Spleen (tissue), 11 donors: ENCODE results near the gene PRPS1. TPM values are rescaled to one million over a fixed set of nuclear protein-coding genes. Genes with fewer than 3 reads are reported as not detected.

ENCODE experiments used
- DNase-seq: peaks from one replicate; pipeline ENCODE4 v3.0.0-alpha.2; 2020
- H3K27ac ChIP-seq, 8 donors: fragments of 200-600 bp; sonication (generic) in 7 of 8; 1 replicate in 4 of 8; 2 replicates in 4 of 8; pipeline versions ENCODE4 v1.5.0 to v1.8.0; 2016 to 2021; ENCODE audit warnings: inconsistent platforms in 4 of 8, mild to moderate bottlenecking in 4 of 8, moderate library complexity in 1 of 8
- H3K27me3 ChIP-seq, 7 donors: fragments of 200-600 bp; sonication (generic) in 6 of 7; replicated peaks in 1 of 7; 1 replicate in 4 of 7; 2 replicates in 3 of 7; pipeline versions ENCODE4 v1.5.0 to v1.8.0; 2016 to 2021; ENCODE audit warnings: inconsistent platforms in 3 of 7, mild to moderate bottlenecking in 1 of 7
- H3K36me3 ChIP-seq, 6 donors: fragments of 200-600 bp; sonication (generic) in 5 of 6; 1 replicate in 4 of 6; 2 replicates in 2 of 6; pipeline versions ENCODE4 v1.5.0 to v1.8.0; 2016 to 2021; ENCODE audit warnings: inconsistent platforms in 2 of 6
- H3K4me1 ChIP-seq, 6 donors: fragments of 200-600 bp; sonication (generic) in 5 of 6; 1 replicate in 3 of 6; 2 replicates in 3 of 6; pipeline versions ENCODE4 v1.5.0 to v1.8.0; 2016 to 2021; ENCODE audit warnings: inconsistent platforms in 3 of 6
- H3K4me3 ChIP-seq, 8 donors: fragments of 200-600 bp; sonication (generic) in 7 of 8; 1 replicate in 4 of 8; 2 replicates in 4 of 8; pipeline versions ENCODE4 v1.5.0 to v1.8.0; 2016 to 2021; ENCODE audit warnings: inconsistent platforms in 4 of 8, mild to moderate bottlenecking in 4 of 8, moderate library complexity in 2 of 8
- H3K9me3 ChIP-seq, 8 donors: fragments of 200-600 bp; sonication (generic) in 7 of 8; 1 replicate in 4 of 8; 2 replicates in 4 of 8; pipeline versions ENCODE4 v1.5.0 to v1.8.0; 2016 to 2021; ENCODE audit warnings: inconsistent platforms in 4 of 8
- CTCF ChIP-seq, 11 experiments: fragments of 200-600 bp in 7 of 11; fragments of 450-650 bp in 4 of 11; sonication (generic) in 4 of 11; IDR thresholded peaks in 8 of 11; conservative IDR thresholded peaks in 3 of 11; 1 replicate in 7 of 11; 2 replicates in 4 of 11; pipeline versions ENCODE4 v1.4.0 to v1.8.0; 2016 to 2021; ENCODE audit warnings: antibody characterized with exemption in 11 of 11, inconsistent platforms in 4 of 11, mild to moderate bottlenecking in 1 of 11
- POLR2A ChIP-seq, 3 donors: fragments of 450-650 bp; IDR thresholded peaks; one replicate each; pipeline ENCODE4 v1.5.1; 2017; ENCODE audit warnings: antibody characterized with exemption in 3 of 3, mild to moderate bottlenecking in 1 of 3
- POLR2AphosphoS5 ChIP-seq, 3 donors: sonication (generic); formaldehyde crosslinking; IDR thresholded peaks; one replicate each; pipeline ENCODE4 v1.5.1; 2017; ENCODE audit warnings: antibody characterized with exemption in 3 of 3
- WGBS, 5 donors: extraction: QIAGEN DNeasy Blood & Tissue Kit in 3 of 5; methylation state at CpG; one replicate each; pipeline versions ENCODE4 v1.1.5 to v1.1.7; 2013 to 2018; 5-methylcytosine and 5-hydroxymethylcytosine counted together
- intact Hi-C: fragments of 100-400 bp; cut with DNase I; formaldehyde crosslinking; loops from one replicate; pipeline ENCODE4 v1.15.0; 2023; ENCODE audit warnings: low total_unique reads
- polyA plus RNA-seq, 3 donors: library from polyadenylated mRNA; stranded (reverse); fragments of 200-250 nt; gene quantifications; one replicate each; pipeline ENCODE4 v1.2.1, GENCODE V29; 2013
- total RNA-seq, 7 donors: library from RNA; depleted of rRNA in 3 of 7; stranded (reverse); fragments of >200 nt in 3 of 7; fragmentation: NEBNext Ultra II Directional in 4 of 7; extraction: Animal tissue kit (Norgen Biotek cat#: 25700) in 4 of 7; gene quantifications; one replicate each; pipeline versions ENCODE4 v1.1.0 to v1.2.1, GENCODE V29; 2016 to 2021
- donor health status: healthy with polysubstance abuse.
- donor health status: DM: no; HTN: no; CAD: no; lungs with moderate emphysema.
- donor health status: DM: no; HTN: no; CAD: no.
- donor health status: Bipolar disorder and iron deficiency.
- donor health status: healthy.
- donor health status: DM: no; HTN: no; CAD: no.
- donor health status: DM: yes; HTN: yes; CAD: no.

Gene PRPS1
- total and polyA plus RNA-seq, 10 donors = 15.0 to 47.6 (median 36.1) TPM

GRCh38 chrX:107700317-107700774 is 72.0 kb downstream of the PRPS1 start:
- TF ChIP-seq CTCF (IDR thresholded peaks at IDR 0.05 in 8 of 11, conservative IDR thresholded peaks at IDR 0.05 in 3 of 11) (no peak), POLR2AphosphoS5 (IDR thresholded peaks at IDR 0.05) (peak in 1 of 3 donors; percentile 23), POLR2A (IDR thresholded peaks at IDR 0.05) (no peak)
- Histone ChIP-seq H3K4me1 (peaks cover 0 to 34% (median 25%) of the 10 kb centered on the region in 6 donors), H3K4me3 (peak overlapping the region in 1 of 8 donors; percentile 23), H3K36me3 (no peaks in the 10 kb centered on the region), H3K9me3 (no peaks in the 10 kb centered on the region), H3K27ac (peak overlapping the region in 6 of 8 donors; percentile 69 to 91 (median 78)), H3K27me3 (peaks cover 0 to 15% (median 0%) of the 10 kb centered on the region in 7 donors)
- intact Hi-C loops = no loop called here
- DNase-seq = peak; percentile 56
- WGBS, 5 donors = 35 to 73% (median 47%) methylated on average over 4 of the region's 4 CpGs

Other genes starting within 250 kb of the PRPS1 start
- under 1 TPM; 0.07 to 0.51 (median 0.38) TPM for gene FRMPD3, start 178.9 kb upstream of the PRPS1 start, total RNA-seq
- gene FRMPD3, start 178.9 kb upstream of the PRPS1 start, polyA plus RNA-seq = under 1 TPM; 0.03 to 0.07 (median 0.05) TPM
- 100 to 1,000 TPM in 6 of 7 donors, 10 to 100 TPM in 1; 91.7 to 579 (median 316) TPM for gene TSC22D3, start 147.3 kb downstream of the PRPS1 start, total RNA-seq
- gene TSC22D3, start 147.3 kb downstream of the PRPS1 start, polyA plus RNA-seq = 100 to 1,000 TPM; 125 to 372 (median 195) TPM
- gene NCBP2L, start 149.2 kb downstream of the PRPS1 start, total RNA-seq = not detected
- under 1 TPM in 2 of 3 donors, not detected in 1; 0.03 to 0.06 TPM for gene NCBP2L, start 149.2 kb downstream of the PRPS1 start, polyA plus RNA-seq
- gene MID2, start 197.4 kb downstream of the PRPS1 start, total RNA-seq = 10 to 100 TPM in 6 of 7 donors, 1 to 10 TPM in 1; 9.1 to 11.9 (median 10.9) TPM
- 1 to 10 TPM in 1 of 3 donors, under 1 TPM in 2; 0.50 to 1.9 (median 0.72) TPM for gene MID2, start 197.4 kb downstream of the PRPS1 start, polyA plus RNA-seq